ENCODE results near the gene HMCN2.

GRCh38 chr9:130298662-130299279 is 33.2 kb downstream of the HMCN2 start:
- TF ChIP-seq CTCF (conservative IDR thresholded peaks at IDR 0.05) (no peak), ZFX (IDR thresholded peaks at IDR 0.05) (no peak)
